Parathyroid adenoma (tissue), 2 donors: Measurements from ENCODE around the gene METTL25B.

Source experiments
- H2AFZ ChIP-seq: fragments of 300-600 bp; sonication (generic); one replicate; pipeline ENCODE4 v1.7.0; 2017; ENCODE audit warnings: antibody characterized with exemption, mild to moderate bottlenecking
- H3K27ac ChIP-seq: fragments of 300-600 bp; sonication (generic); one replicate; pipeline ENCODE4 v1.7.0; 2017
- H3K27me3 ChIP-seq: fragments of 300-600 bp; sonication (generic); one replicate; pipeline ENCODE4 v1.7.0; 2017; ENCODE audit warnings: low read length; ENCODE audit not compliant: control insufficient read depth, insufficient read depth
- H3K36me3 ChIP-seq: fragments of 300-600 bp; sonication (generic); one replicate; pipeline ENCODE4 v1.7.0; 2017; ENCODE audit warnings: low read length; ENCODE audit not compliant: control insufficient read depth, insufficient read depth
- H3K4me1 ChIP-seq: fragments of 300-600 bp; sonication (generic); one replicate; pipeline ENCODE4 v1.7.0; 2017; ENCODE audit warnings: control low read depth
- H3K4me2 ChIP-seq: fragments of 300-600 bp; sonication (generic); one replicate; pipeline ENCODE4 v1.7.0; 2017; ENCODE audit warnings: low read length
- H3K4me3 ChIP-seq: fragments of 300-600 bp; sonication (generic); one replicate; pipeline ENCODE4 v1.7.0; 2017; ENCODE audit warnings: low read depth, low read length
- H3K79me2 ChIP-seq: fragments of 300-600 bp; sonication (generic); one replicate; pipeline ENCODE4 v1.7.0; 2017; ENCODE audit warnings: control low read depth
- H3K9ac ChIP-seq: fragments of 300-600 bp; sonication (generic); one replicate; pipeline ENCODE4 v1.7.0; 2017; ENCODE audit warnings: mild to moderate bottlenecking
- H3K9me3 ChIP-seq: fragments of 300-600 bp; sonication (generic); one replicate; pipeline ENCODE4 v1.7.0; 2017; ENCODE audit warnings: low read length; ENCODE audit not compliant: control insufficient read depth
- TF ChIP-seq, protein P1 (sequence below): fragments of 300-600 bp; sonication (generic); IDR thresholded peaks from one replicate; pipeline ENCODE4 v1.7.0; 2017; ENCODE audit warnings: antibody characterized with exemption, mild to moderate bottlenecking
- donor health status: primary hyperparathyroidism.

Gene METTL25B

DNA sequence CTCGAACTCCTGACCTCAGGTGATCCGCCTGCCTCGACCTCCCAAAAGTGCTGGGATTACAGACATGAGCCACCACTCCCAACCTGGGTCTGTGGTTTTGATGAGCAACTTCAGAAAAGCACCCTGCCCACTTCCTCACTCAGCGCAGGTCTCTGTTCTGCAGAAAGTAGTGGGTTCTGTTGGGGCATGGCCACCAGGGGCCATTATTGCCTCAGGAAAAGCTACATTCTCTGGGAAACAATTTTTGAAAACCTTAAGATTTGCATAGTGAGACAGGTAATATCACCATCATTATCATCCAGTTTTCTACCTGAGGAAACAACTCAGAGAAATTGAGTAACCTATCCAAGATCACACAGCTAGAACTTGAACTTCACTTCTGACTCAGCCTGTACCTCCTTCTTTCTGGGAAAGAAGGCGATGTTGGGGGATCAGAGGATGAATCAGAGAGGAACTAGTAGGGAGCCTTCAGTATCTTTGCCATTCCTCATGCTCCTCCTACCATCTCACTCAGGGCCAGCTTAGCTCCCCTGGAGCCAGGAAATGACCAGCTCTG is 44.0 kb upstream of the METTL25B start:
- Histone ChIP-seq H3K9ac (no peak overlapping the region), H2AFZ (no peak overlapping the region), H3K4me2 (no peak overlapping the region), H3K36me3 (no peaks in the 10 kb centered on the region), H3K4me1 (peaks cover 2% of the 10 kb centered on the region), H3K27ac (no peak overlapping the region), H3K79me2 (no peaks in the 10 kb centered on the region), H3K9me3 (no peaks in the 10 kb centered on the region), H3K4me3 (no peak overlapping the region), H3K27me3 (peaks cover 3% of the 10 kb centered on the region)
- TF ChIP-seq, protein P1, sequence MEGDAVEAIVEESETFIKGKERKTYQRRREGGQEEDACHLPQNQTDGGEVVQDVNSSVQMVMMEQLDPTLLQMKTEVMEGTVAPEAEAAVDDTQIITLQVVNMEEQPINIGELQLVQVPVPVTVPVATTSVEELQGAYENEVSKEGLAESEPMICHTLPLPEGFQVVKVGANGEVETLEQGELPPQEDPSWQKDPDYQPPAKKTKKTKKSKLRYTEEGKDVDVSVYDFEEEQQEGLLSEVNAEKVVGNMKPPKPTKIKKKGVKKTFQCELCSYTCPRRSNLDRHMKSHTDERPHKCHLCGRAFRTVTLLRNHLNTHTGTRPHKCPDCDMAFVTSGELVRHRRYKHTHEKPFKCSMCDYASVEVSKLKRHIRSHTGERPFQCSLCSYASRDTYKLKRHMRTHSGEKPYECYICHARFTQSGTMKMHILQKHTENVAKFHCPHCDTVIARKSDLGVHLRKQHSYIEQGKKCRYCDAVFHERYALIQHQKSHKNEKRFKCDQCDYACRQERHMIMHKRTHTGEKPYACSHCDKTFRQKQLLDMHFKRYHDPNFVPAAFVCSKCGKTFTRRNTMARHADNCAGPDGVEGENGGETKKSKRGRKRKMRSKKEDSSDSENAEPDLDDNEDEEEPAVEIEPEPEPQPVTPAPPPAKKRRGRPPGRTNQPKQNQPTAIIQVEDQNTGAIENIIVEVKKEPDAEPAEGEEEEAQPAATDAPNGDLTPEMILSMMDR, result no peak

DNA sequence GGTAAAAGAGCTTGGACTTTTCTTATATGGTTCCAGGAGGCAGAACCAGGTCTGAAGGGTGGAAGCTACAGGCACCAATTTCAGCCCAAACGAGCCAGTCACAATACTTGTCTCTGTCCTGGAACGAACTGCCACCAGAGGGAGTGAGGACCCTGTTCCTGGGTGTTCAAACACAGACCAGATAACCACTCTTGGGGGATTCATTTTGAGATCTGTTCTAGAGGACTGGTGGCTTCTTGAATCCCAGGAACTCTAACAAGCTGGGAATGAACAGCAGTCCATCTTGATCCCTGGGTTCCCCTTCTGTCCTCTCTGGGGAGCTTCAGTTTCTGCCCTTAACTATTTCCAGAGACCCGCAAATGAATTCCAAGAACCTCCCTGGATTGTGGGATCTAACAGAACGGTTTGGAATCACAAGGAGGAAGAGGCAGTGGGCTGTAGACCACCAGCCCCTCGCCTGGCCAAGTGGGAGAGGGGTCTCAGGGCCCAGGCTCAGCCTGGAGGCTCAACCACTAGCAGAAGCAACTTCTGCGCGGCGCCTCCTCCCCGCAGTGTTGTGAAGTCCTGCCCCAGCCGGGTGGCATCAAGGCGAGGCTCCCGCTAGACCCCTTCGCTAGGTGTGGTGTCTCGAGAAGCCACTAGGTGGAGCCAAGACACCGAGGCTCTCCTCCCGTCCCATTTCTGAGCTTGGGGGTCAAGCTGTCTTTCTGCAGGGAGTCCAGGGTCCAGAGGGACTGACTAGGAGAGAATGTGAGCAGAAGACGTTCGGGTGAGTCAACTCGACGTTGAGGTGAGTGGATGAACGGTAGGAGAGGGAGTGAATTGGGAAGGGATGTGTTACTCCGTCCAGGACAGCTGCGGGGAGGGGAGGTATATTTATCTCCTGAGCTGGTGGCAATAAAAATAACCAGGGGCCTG is 39.0 kb upstream of the METTL25B start:
- no peaks in the 10 kb centered on the region for H3K9me3 ChIP-seq
- no peak overlapping the region for H3K27ac ChIP-seq
- peak overlapping the region; percentile 83 for H2AFZ ChIP-seq
- H3K27me3 ChIP-seq, result peaks cover 3% of the 10 kb centered on the region
- peak overlapping the region; percentile 17 for H3K4me2 ChIP-seq
- peak overlapping the region; percentile 19 for H3K9ac ChIP-seq
- peak overlapping the region; percentile 11 for H3K4me3 ChIP-seq
- peaks cover 17% of the 10 kb centered on the region for H3K4me1 ChIP-seq
- TF ChIP-seq, protein P1, result peak; percentile 77
- H3K79me2 ChIP-seq, result no peaks in the 10 kb centered on the region
- no peaks in the 10 kb centered on the region for H3K36me3 ChIP-seq

DNA sequence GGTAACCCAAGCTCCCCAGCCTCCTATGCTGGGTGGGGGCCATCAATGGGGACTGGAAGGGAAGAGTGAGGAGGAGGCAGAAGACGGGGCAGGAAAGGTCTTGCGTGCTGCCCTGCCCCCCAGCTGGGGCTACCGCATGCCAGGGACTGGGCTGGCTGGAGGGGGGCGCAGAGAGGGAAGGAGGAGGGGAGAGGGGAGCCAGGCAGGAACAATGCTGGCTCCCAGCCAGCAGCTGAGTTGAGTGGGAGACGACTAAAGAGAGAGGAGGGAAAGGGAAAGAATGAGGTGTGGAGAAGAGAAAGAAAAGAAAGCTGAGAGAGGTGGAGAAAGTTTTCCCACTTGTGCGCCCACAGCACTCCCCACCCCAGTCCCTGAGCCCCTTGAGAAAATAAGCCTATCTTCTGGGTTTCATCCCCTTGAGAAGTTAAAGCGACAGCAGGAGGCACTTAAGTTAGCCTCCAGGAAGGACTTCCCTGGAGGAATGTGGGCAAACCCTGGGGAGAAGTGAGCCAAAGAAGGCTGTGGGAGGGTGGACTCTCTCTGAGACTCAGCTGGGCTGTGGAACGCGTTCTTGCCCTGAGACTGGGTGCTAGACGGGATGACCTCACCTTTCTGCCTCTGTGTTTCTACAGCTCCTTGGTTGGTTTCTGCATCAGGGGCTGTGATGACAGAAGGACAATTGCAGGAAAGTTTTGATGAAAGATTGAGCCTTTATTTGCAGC is 38.2 kb upstream of the METTL25B start:
- H3K4me3 ChIP-seq, result peak overlapping the region; percentile 11
- no peaks in the 10 kb centered on the region for H3K79me2 ChIP-seq
- peak overlapping the region; percentile 17 for H3K4me2 ChIP-seq
- H3K27ac ChIP-seq, result no peak overlapping the region
- no peaks in the 10 kb centered on the region for H3K36me3 ChIP-seq
- H2AFZ ChIP-seq, result peak overlapping the region; percentile 83
- no peaks in the 10 kb centered on the region for H3K27me3 ChIP-seq
- H3K9ac ChIP-seq, result no peak overlapping the region
- TF ChIP-seq, protein P1, result no peak
- no peaks in the 10 kb centered on the region for H3K9me3 ChIP-seq
- H3K4me1 ChIP-seq, result peaks cover 17% of the 10 kb centered on the region

DNA sequence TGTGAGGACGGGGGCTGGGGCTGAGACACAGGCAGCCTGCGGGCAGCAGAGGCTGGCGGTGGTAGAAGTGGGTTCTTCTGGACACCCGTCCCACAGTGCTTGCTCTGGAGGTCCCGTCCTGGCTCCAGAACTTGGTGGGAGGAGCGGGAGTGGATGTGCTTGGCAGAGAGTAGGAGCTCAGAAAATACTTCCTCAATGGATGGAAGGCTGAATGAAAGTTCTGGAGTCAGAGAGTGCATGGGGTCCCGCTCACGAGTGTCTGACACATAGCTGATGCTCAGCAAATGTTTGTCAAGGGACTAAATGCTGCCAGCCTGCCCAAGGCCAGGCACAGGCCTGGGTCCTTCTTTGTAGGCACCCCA is 37.6 kb upstream of the METTL25B start:
- H3K36me3 ChIP-seq, result no peaks in the 10 kb centered on the region
- H3K9me3 ChIP-seq, result no peaks in the 10 kb centered on the region
- no peaks in the 10 kb centered on the region for H3K79me2 ChIP-seq
- H3K27me3 ChIP-seq, result no peaks in the 10 kb centered on the region
- H3K4me2 ChIP-seq, result no peak overlapping the region
- TF ChIP-seq, protein P1, result no peak
- H3K9ac ChIP-seq, result no peak overlapping the region
- H2AFZ ChIP-seq, result no peak overlapping the region
- H3K4me1 ChIP-seq, result peaks cover 17% of the 10 kb centered on the region
- no peak overlapping the region for H3K4me3 ChIP-seq
- H3K27ac ChIP-seq, result no peak overlapping the region
